ENCODE data around the gene RIMBP2.

Gene RIMBP2

DNA sequence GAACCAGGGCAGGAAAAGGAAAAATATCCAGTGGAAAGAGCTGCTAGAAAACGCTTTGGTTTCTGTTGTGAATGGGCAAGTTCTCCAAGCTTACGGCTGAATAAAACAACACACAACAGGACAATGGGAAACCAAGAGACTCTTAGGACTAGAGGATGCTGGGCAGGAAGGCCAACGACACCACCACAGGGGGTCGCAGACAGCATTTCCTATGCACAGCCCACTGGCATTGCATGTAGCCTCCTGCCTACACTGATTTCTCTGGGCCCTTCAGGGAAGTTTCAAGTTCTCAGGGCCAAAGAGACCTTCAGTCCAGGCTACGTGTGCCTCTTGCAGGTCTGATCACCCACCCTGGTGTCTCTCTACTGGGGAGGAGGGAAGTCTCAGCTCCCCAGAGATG lies 108.0 kb downstream of the RIMBP2 start:
- Histone ChIP-seq H3F3A (ENCODE audit: insufficient read depth, low read length) (no peaks in the 10 kb centered on the region), H3K36me3 (replicated peaks; ENCODE audit: insufficient read depth, low read length) (no peaks in the 10 kb centered on the region), H3K4me1 (ENCODE audit: low read length) (no peaks in the 10 kb centered on the region), H3K9me2 (replicated peaks; ENCODE audit: insufficient read depth, low read length) (no peaks in the 10 kb centered on the region), H3K27me3 (replicated peaks; ENCODE audit: insufficient read depth, low read length) (no peaks in the 10 kb centered on the region), H3K4me2 (ENCODE audit: low read depth, low read length) (no peak overlapping the region), H3K4me3 (ENCODE audit: low read length) (no peak overlapping the region), H2AFZ (ENCODE audit: low read length) (no peak overlapping the region), H3K9me3 (replicated peaks; ENCODE audit: insufficient read depth, low read length) (no peaks in the 10 kb centered on the region), H3K27ac (ENCODE audit: low read length) (no peak overlapping the region), H3K79me2 (ENCODE audit: low read length) (no peaks in the 10 kb centered on the region), H4K20me1 (ENCODE audit: insufficient read depth, low read length) (no peaks in the 10 kb centered on the region), H3K9ac (ENCODE audit: low read length) (no peak overlapping the region)
- DNase-seq = no peak
- TF ChIP-seq EZH2 (optimal IDR thresholded peaks at IDR 0.05; ENCODE audit: low read depth, low read length) = no peak

DNA sequence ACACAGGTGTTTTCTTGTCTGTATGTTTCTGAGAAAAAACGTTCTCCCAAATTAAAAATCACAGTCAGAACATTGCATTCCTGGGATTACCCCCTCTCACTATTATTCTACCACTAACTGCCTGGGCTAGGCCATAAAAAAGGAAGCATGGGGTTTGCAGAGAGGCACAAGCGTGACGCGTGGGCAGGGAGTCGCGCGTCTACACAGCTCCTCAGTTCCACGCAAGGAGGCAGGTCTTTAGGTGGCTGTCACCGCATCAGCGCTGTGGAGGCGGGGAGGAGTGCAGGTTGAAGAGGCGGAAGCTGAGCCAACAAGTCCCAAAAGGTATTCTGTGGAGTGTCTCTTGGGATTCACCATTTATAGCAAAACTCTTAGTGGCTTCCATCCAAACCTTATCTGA lies 109.9 kb downstream of the RIMBP2 start:
- no peaks in the 10 kb centered on the region for H3K79me2 ChIP-seq (ENCODE audit: low read length)
- H3K9me2 ChIP-seq (replicated peaks; ENCODE audit: insufficient read depth, low read length) = no peaks in the 10 kb centered on the region
- H3K27ac ChIP-seq (ENCODE audit: low read length) = no peak overlapping the region
- no peaks in the 10 kb centered on the region for H3F3A ChIP-seq (ENCODE audit: insufficient read depth, low read length)
- no peak for DNase-seq
- H3K36me3 ChIP-seq (replicated peaks; ENCODE audit: insufficient read depth, low read length) = no peaks in the 10 kb centered on the region
- no peaks in the 10 kb centered on the region for H3K9me3 ChIP-seq (replicated peaks; ENCODE audit: insufficient read depth, low read length)
- no peak overlapping the region for H2AFZ ChIP-seq (ENCODE audit: low read length)
- no peaks in the 10 kb centered on the region for H3K4me1 ChIP-seq (ENCODE audit: low read length)
- H3K9ac ChIP-seq (ENCODE audit: low read length) = no peak overlapping the region
- no peaks in the 10 kb centered on the region for H4K20me1 ChIP-seq (ENCODE audit: insufficient read depth, low read length)
- H3K27me3 ChIP-seq (replicated peaks; ENCODE audit: insufficient read depth, low read length) = no peaks in the 10 kb centered on the region
- no peak overlapping the region for H3K4me2 ChIP-seq (ENCODE audit: low read depth, low read length)
- TF ChIP-seq EZH2 (optimal IDR thresholded peaks at IDR 0.05; ENCODE audit: low read depth, low read length) = no peak
- TF ChIP-seq EZH2phosphoT487 (IDR thresholded peaks at IDR 0.05; ENCODE audit: low read length) = no peak
- TF ChIP-seq, protein P1, sequence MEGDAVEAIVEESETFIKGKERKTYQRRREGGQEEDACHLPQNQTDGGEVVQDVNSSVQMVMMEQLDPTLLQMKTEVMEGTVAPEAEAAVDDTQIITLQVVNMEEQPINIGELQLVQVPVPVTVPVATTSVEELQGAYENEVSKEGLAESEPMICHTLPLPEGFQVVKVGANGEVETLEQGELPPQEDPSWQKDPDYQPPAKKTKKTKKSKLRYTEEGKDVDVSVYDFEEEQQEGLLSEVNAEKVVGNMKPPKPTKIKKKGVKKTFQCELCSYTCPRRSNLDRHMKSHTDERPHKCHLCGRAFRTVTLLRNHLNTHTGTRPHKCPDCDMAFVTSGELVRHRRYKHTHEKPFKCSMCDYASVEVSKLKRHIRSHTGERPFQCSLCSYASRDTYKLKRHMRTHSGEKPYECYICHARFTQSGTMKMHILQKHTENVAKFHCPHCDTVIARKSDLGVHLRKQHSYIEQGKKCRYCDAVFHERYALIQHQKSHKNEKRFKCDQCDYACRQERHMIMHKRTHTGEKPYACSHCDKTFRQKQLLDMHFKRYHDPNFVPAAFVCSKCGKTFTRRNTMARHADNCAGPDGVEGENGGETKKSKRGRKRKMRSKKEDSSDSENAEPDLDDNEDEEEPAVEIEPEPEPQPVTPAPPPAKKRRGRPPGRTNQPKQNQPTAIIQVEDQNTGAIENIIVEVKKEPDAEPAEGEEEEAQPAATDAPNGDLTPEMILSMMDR (IDR thresholded peaks at IDR 0.05; ENCODE audit: low read length) = no peak
- H3K4me3 ChIP-seq (ENCODE audit: low read length) = no peak overlapping the region

DNA sequence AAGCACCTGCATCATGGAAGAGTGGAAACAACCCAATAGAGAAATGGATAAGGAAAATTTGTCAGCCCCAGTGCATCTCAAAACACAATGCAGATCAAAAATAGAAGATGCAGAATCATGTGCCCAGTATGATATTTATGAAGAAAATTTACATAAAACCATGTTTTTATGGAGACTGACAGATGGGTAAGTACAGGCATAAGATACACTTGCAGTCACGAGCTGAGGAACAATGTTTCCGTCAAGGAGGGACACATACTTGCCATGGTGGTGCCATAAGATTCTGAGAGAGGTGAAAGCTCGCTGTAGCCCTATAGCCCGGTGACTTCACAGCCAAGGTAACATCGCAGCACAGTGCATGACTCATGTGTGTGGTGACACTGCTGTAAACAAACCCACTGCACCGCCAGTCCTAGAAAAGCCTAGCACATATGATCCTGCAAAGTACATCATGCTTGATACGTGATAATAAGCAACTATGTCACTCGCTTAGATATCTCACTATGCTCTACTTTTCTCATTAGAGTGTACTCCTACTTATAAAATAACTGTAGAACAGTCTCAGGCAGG lies 112.6 kb downstream of the RIMBP2 start:
- no peak overlapping the region for H3K4me3 ChIP-seq (ENCODE audit: low read length)
- H3K27me3 ChIP-seq (replicated peaks; ENCODE audit: insufficient read depth, low read length) = no peaks in the 10 kb centered on the region
- H3K9me2 ChIP-seq (replicated peaks; ENCODE audit: insufficient read depth, low read length) = no peaks in the 10 kb centered on the region
- no peaks in the 10 kb centered on the region for H4K20me1 ChIP-seq (ENCODE audit: insufficient read depth, low read length)
- no peak overlapping the region for H3K27ac ChIP-seq (ENCODE audit: low read length)
- DNase-seq = no peak
- H3K4me2 ChIP-seq (ENCODE audit: low read depth, low read length) = no peak overlapping the region
- TF ChIP-seq, protein P1 (IDR thresholded peaks at IDR 0.05; ENCODE audit: low read length) = no peak
- TF ChIP-seq EZH2phosphoT487 (IDR thresholded peaks at IDR 0.05; ENCODE audit: low read length) = no peak
- TF ChIP-seq EZH2 (optimal IDR thresholded peaks at IDR 0.05; ENCODE audit: low read depth, low read length) = no peak
- H3K79me2 ChIP-seq (ENCODE audit: low read length) = no peaks in the 10 kb centered on the region
- H3F3A ChIP-seq (ENCODE audit: insufficient read depth, low read length) = no peaks in the 10 kb centered on the region
- no peak overlapping the region for H3K9ac ChIP-seq (ENCODE audit: low read length)
- no peaks in the 10 kb centered on the region for H3K36me3 ChIP-seq (replicated peaks; ENCODE audit: insufficient read depth, low read length)
- no peaks in the 10 kb centered on the region for H3K9me3 ChIP-seq (replicated peaks; ENCODE audit: insufficient read depth, low read length)
- no peak overlapping the region for H2AFZ ChIP-seq (ENCODE audit: low read length)
- H3K4me1 ChIP-seq (ENCODE audit: low read length) = no peaks in the 10 kb centered on the region

DNA sequence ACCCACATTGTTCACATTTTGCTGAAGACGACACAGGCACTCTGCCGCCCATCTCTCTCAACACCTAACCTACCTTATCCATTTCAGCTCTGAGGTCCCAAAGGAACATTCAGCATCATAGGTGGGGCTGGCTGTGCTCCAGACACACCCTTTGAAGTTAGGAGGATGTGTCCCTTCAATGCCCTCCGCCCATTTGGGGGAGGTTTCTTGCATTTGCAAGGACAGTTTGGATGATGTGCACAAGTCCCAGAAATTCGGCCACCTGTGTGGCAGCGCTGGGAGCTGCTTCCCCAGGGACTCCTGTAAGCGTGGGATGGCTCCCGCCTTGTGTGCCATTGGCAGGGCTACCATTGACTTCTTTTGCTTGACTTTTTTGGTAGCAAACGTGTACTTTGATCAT lies 113.8 kb downstream of the RIMBP2 start:
- DNase-seq = no peak
- Histone ChIP-seq H3K79me2 (ENCODE audit: low read length) (no peaks in the 10 kb centered on the region), H3K9ac (ENCODE audit: low read length) (no peak overlapping the region), H3K4me1 (ENCODE audit: low read length) (no peaks in the 10 kb centered on the region), H3K27me3 (replicated peaks; ENCODE audit: insufficient read depth, low read length) (no peaks in the 10 kb centered on the region), H3K4me2 (ENCODE audit: low read depth, low read length) (no peak overlapping the region), H3K4me3 (ENCODE audit: low read length) (no peak overlapping the region), H3K9me2 (replicated peaks; ENCODE audit: insufficient read depth, low read length) (no peaks in the 10 kb centered on the region), H4K20me1 (ENCODE audit: insufficient read depth, low read length) (no peaks in the 10 kb centered on the region), H3K9me3 (replicated peaks; ENCODE audit: insufficient read depth, low read length) (no peaks in the 10 kb centered on the region), H3F3A (ENCODE audit: insufficient read depth, low read length) (no peaks in the 10 kb centered on the region), H3K27ac (ENCODE audit: low read length) (no peak overlapping the region), H3K36me3 (replicated peaks; ENCODE audit: insufficient read depth, low read length) (no peaks in the 10 kb centered on the region), H2AFZ (ENCODE audit: low read length) (no peak overlapping the region)
- TF ChIP-seq EZH2phosphoT487 (IDR thresholded peaks at IDR 0.05; ENCODE audit: low read length) (no peak), EZH2 (optimal IDR thresholded peaks at IDR 0.05; ENCODE audit: low read depth, low read length) (no peak)
- TF ChIP-seq, protein P1 (IDR thresholded peaks at IDR 0.05; ENCODE audit: low read length) = no peak
